Vagina (tissue), 2 donors: ENCODE results near the gene TTLL3. TPM values are rescaled to one million over a fixed set of nuclear protein-coding genes. Genes with fewer than 3 reads are reported as not detected.
"Not testable (repeated sequence)": the region's sequence is repeated elsewhere in the genome, so short reads cannot be mapped to it uniquely, and the experiment has no call there.

ENCODE experiments used
- DNase-seq, 2 donors: peaks; one replicate each; pipeline ENCODE4 v3.0.0-alpha.2; 2017; ENCODE audit errors: extremely low spot score in 2 of 2
- H3K27ac ChIP-seq: fragments of 200-600 bp; sonication (generic); one replicate; pipeline ENCODE4 v1.5.1; 2019
- H3K27me3 ChIP-seq: fragments of 200-600 bp; sonication (generic); one replicate; pipeline ENCODE4 v1.5.1; 2019
- H3K36me3 ChIP-seq, 2 donors: fragments of 200-600 bp; sonication (generic); one replicate each; pipeline ENCODE4 v1.5.1; 2017 to 2019
- H3K4me1 ChIP-seq: fragments of 200-600 bp; sonication (generic); one replicate; pipeline ENCODE4 v1.5.1; 2019
- H3K4me3 ChIP-seq, 2 donors: fragments of 200-600 bp; sonication (generic); 1 replicate in 1 of 2; 2 replicates in 1 of 2; pipeline ENCODE4 v1.5.1; 2016 to 2019
- H3K9me3 ChIP-seq: fragments of 200-600 bp; sonication (generic); one replicate; pipeline ENCODE4 v1.5.1; 2019
- POLR2A ChIP-seq, 2 donors: fragments of 450-650 bp; IDR thresholded peaks; one replicate each; pipeline ENCODE4 v1.6.1; 2017; ENCODE audit warnings: antibody characterized with exemption in 2 of 2, mild to moderate bottlenecking in 2 of 2, moderate library complexity in 2 of 2
- POLR2AphosphoS5 ChIP-seq, 2 donors: sonication (generic); formaldehyde crosslinking; IDR thresholded peaks; one replicate each; pipeline ENCODE4 v1.9.0; 2017; ENCODE audit warnings: antibody characterized with exemption in 2 of 2, mild to moderate bottlenecking in 2 of 2, low read depth in 1 of 2; ENCODE audit not compliant: insufficient read depth in 1 of 2
- intact Hi-C: fragments of 100-400 bp; cut with DNase I; formaldehyde crosslinking; loops from one replicate; pipeline ENCODE4 v1.15.1; 2023
- total RNA-seq: library from RNA; depleted of rRNA; stranded (reverse); fragments of >200 nt; gene quantifications from one replicate; pipeline ENCODE4 v1.2.3, GENCODE V29; 2016
- TF ChIP-seq, protein P1 (sequence below), 3 experiments: fragments of 450-650 bp in 2 of 3; fragments of 200-600 bp in 1 of 3; sonication (generic) in 1 of 3; IDR thresholded peaks; one replicate each; pipeline ENCODE4 v1.5.1; 2017 to 2019; ENCODE audit warnings: antibody characterized with exemption in 3 of 3, mild to moderate bottlenecking in 2 of 3, moderate library complexity in 2 of 3

TTLL3 gene
- total RNA-seq, 1 donor from 2014 or later: 73.4 TPM

DNA sequence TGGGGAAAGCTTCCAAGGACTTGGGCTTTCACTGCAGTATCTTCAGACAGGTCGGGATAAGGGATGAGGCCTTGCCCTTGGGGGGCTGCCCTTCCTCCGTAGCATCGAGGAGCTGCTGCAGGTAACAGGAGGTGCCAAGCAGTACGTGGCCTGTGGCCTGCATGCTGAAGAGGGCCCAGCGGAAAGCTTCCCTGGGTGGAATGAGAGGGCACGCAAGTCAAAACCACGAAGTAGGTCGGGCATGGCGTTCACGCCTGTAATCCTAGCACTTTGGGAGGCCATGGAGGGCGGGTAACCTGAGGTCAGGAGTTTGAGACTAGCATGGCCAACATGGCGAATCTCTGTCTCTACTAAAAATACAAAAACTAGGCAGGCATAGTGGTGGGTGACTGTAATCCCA is 57.0 kb downstream of the TTLL3 start:
- no peaks in the 10 kb centered on the region for H3K9me3 ChIP-seq
- H3K4me1 ChIP-seq: peaks cover 33% of the 10 kb centered on the region
- H3K4me3 ChIP-seq: no peak overlapping the region
- DNase-seq: no peak
- H3K36me3 ChIP-seq: no peaks in the 10 kb centered on the region
- H3K27ac ChIP-seq: peak overlapping the region; percentile 54
- TF ChIP-seq POLR2A (IDR thresholded peaks at IDR 0.05) (no peak), POLR2AphosphoS5 (IDR thresholded peaks at IDR 0.05; ENCODE audit: insufficient read depth in 1 of 2, low read depth in 1 of 2) (no peak)
- TF ChIP-seq, protein P1, sequence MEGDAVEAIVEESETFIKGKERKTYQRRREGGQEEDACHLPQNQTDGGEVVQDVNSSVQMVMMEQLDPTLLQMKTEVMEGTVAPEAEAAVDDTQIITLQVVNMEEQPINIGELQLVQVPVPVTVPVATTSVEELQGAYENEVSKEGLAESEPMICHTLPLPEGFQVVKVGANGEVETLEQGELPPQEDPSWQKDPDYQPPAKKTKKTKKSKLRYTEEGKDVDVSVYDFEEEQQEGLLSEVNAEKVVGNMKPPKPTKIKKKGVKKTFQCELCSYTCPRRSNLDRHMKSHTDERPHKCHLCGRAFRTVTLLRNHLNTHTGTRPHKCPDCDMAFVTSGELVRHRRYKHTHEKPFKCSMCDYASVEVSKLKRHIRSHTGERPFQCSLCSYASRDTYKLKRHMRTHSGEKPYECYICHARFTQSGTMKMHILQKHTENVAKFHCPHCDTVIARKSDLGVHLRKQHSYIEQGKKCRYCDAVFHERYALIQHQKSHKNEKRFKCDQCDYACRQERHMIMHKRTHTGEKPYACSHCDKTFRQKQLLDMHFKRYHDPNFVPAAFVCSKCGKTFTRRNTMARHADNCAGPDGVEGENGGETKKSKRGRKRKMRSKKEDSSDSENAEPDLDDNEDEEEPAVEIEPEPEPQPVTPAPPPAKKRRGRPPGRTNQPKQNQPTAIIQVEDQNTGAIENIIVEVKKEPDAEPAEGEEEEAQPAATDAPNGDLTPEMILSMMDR (IDR thresholded peaks at IDR 0.05): no peak
- intact Hi-C loops: no loop called here
- H3K27me3 ChIP-seq: no peaks in the 10 kb centered on the region

DNA sequence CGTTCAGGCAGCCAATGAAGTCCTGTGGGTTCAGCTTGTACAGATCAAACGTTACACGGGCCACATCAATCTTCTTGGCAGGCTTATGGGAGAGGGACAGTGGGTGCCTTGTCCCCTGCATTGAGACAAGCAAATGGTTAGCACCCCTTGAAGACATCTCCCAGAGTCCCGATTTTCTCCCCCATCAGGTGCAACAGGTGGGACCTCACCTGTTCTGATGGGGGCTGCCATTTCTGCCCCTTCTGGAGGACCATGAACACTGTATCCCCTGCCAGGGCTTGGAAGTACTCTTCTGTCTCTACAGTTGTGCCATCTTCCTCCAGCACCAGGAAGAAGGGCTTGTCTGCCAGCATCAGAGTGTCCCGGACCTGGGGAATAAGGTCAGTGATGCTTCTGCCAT is 59.9 kb downstream of the TTLL3 start:
- no peak overlapping the region for H3K4me3 ChIP-seq
- no peaks in the 10 kb centered on the region for H3K9me3 ChIP-seq
- no peaks in the 10 kb centered on the region for H3K27me3 ChIP-seq
- H3K27ac ChIP-seq: no peak overlapping the region
- DNase-seq: no peak
- TF ChIP-seq POLR2AphosphoS5 (IDR thresholded peaks at IDR 0.05; ENCODE audit: insufficient read depth in 1 of 2, low read depth in 1 of 2) (no peak), POLR2A (IDR thresholded peaks at IDR 0.05) (no peak)
- TF ChIP-seq, protein P1 (IDR thresholded peaks at IDR 0.05): no peak
- H3K4me1 ChIP-seq: peaks cover 14% of the 10 kb centered on the region
- no peaks in the 10 kb centered on the region for H3K36me3 ChIP-seq
- intact Hi-C loops: no loop called here

DNA sequence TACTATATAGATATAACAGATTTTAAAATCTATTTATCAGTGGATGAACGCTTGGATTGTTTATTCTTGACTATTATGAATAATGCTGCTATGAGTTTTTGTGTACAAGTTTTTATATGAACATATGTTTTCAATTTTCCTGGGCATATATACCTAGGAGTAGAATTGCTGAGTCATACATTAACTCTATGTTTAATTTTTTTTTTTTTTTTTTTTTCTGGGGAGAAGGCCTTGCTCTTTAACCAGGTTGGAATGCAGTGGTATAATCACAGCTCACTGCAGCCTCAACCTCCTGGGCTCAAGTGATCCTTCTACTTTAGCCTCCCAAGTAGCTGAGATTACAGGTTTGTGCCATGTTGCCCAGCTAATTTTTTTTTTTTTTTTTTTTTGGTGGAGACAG is 60.9 kb downstream of the TTLL3 start:
- Histone ChIP-seq H3K27me3 (no peaks in the 10 kb centered on the region), H3K27ac (no peak overlapping the region), H3K4me3 (no peak overlapping the region), H3K4me1 (peaks cover 3% of the 10 kb centered on the region), H3K36me3 (no peaks in the 10 kb centered on the region), H3K9me3 (no peaks in the 10 kb centered on the region)
- TF ChIP-seq, protein P1 (IDR thresholded peaks at IDR 0.05): no peak
- TF ChIP-seq POLR2A (IDR thresholded peaks at IDR 0.05) (no peak), POLR2AphosphoS5 (IDR thresholded peaks at IDR 0.05; ENCODE audit: insufficient read depth in 1 of 2, low read depth in 1 of 2) (no peak)
- no peak for DNase-seq
- intact Hi-C loops: no loop called here

DNA sequence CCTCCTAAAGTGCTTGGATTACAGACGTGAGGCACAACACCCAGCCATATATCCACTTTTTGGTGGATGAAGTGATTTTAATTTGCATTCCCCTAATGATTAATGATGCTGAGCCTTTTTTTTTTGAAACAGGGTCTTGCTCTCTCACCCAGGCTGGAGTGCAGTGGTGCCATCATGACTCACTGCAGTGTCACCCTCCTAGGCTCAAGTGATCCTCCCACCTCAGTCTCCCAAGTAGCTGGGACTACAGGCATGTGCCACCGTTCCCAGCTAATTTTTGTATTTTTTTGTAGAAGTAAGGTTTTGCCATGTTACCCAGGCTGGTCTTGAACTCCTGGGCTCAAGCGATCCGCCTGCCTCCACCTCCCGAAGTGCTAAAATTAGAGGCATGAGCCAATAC is 62.0 kb downstream of the TTLL3 start:
- H3K27ac ChIP-seq, intact Hi-C loops, H3K27me3 ChIP-seq, H3K36me3 ChIP-seq, H3K4me3 ChIP-seq, DNase-seq, H3K9me3 ChIP-seq, H3K4me1 ChIP-seq: not testable (repeated sequence)

DNA sequence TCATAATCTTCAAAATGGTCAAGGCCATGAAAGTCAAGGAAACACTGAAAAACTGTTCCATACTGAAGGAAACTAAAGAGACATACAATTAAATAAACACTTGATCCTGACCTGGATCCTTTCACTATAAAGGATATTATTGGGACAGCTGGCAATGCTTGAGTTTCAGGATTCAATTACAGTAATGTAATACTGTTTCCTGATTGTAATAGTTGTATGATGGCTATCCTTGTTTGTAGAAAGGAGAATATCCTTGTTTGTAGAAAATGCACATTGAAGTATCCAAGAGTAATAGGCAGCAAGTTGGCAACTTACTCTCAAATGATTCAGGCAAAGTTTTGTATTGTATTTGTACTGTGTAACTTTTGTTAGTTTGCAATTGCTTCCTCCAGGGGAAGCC is 65.4 kb downstream of the TTLL3 start:
- no peak overlapping the region for H3K4me3 ChIP-seq
- H3K27me3 ChIP-seq: no peaks in the 10 kb centered on the region
- intact Hi-C loops: no loop called here
- peaks cover 12% of the 10 kb centered on the region for H3K4me1 ChIP-seq
- H3K36me3 ChIP-seq: no peaks in the 10 kb centered on the region
- no peaks in the 10 kb centered on the region for H3K9me3 ChIP-seq
- no peak for TF ChIP-seq POLR2A (IDR thresholded peaks at IDR 0.05)
- TF ChIP-seq, protein P1 (IDR thresholded peaks at IDR 0.05): no peak
- TF ChIP-seq POLR2AphosphoS5 (IDR thresholded peaks at IDR 0.05; ENCODE audit: insufficient read depth in 1 of 2, low read depth in 1 of 2): no peak
- H3K27ac ChIP-seq: no peak overlapping the region
- no peak for DNase-seq

DNA sequence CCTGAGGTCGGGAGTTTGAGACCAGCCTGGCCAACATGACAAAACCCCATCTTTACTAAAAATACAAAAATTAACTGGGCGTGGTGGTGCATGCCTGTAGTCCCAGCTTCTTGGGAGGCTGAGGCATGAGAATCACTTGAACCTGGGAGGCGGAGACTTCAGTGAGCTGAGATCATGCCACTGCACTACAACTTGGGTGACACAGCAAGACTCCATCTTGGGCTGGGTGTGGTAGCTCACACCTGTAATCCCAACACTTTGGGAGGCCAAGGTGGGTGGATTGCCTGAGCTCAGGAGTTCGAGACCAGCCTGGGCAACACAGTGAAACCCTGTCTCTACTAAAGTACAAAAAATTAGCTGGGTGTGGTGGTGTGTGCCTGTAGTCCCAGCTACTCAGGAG is 66.2 kb downstream of the TTLL3 start:
- H3K36me3 ChIP-seq, intact Hi-C loops, H3K9me3 ChIP-seq, H3K4me3 ChIP-seq, DNase-seq, H3K27ac ChIP-seq, H3K27me3 ChIP-seq: not testable (repeated sequence)
- H3K4me1 ChIP-seq: peaks cover 12% of the 10 kb centered on the region
